H1 (cell line): ENCODE results near the gene PLXNA3. TPM values are rescaled to one million over a fixed set of nuclear protein-coding genes. Genes with fewer than 3 reads are reported as not detected.

Experiments used
- CTCF ChIA-PET: fragments of 300-600 bp; sonication (Branson Sonifier 250); formaldehyde crosslinking; loops from one replicate; lab custom pipeline; 2021; ENCODE audit not compliant: partially characterized antibody; lab: Charles Lee
- POLR2A ChIA-PET: fragments of 300-600 bp; sonication (Branson Sonifier 250); formaldehyde crosslinking; loops from one replicate; lab custom pipeline; 2021; ENCODE audit warnings: inconsistent platforms; ENCODE audit not compliant: partially characterized antibody; lab: Charles Lee
- DNase-seq, 2 experiments: peaks; one replicate each; pipeline versions ENCODE4 v3.0.0 to v3.0.0-alpha.2; 2010 to 2022; ENCODE audit warnings: low spot score in 2 of 2, low read depth in 1 of 2, mixed read lengths in 1 of 2
- FAIRE-seq: peaks from 2 replicates; lab custom pipeline; 2011; peaks lifted over from hg19 to GRCh38; lab: Jason Lieb, UNC
- H2AFZ ChIP-seq: 2 replicates; pipeline ENCODE4 v1.8.1; 2012; ENCODE audit warnings: low read length, inconsistent platforms
- H2AK5ac ChIP-seq: 2 replicates; pipeline ENCODE4 v1.6.1; 2013; ENCODE audit warnings: low read depth, low read length
- H2BK120ac ChIP-seq: replicated peaks from 2 replicates; pipeline ENCODE3; 2013; ENCODE audit warnings: low read depth, low read length, inconsistent platforms
- H2BK12ac ChIP-seq: 2 replicates; pipeline ENCODE4 v1.6.1; 2013; ENCODE audit warnings: low read depth, low read length
- H2BK15ac ChIP-seq: 2 replicates; pipeline ENCODE4 v1.6.1; 2013; ENCODE audit warnings: low read length
- H2BK20ac ChIP-seq: 2 replicates; pipeline ENCODE4 v1.6.1; 2013; ENCODE audit warnings: low read length
- H2BK5ac ChIP-seq: 2 replicates; pipeline ENCODE4 v1.6.1; 2013; ENCODE audit warnings: low read depth, low read length
- H3K14ac ChIP-seq: 2 replicates; pipeline ENCODE4 v1.6.1; 2013; ENCODE audit warnings: inconsistent platforms; ENCODE audit not compliant: insufficient read length
- H3K18ac ChIP-seq: 2 replicates; pipeline ENCODE4 v1.6.1; 2013; ENCODE audit warnings: low read length; ENCODE audit errors: extremely low read depth
- H3K23ac ChIP-seq: 2 replicates; pipeline ENCODE4 v1.6.1; 2013; ENCODE audit warnings: inconsistent platforms; ENCODE audit not compliant: insufficient read length
- H3K23me2 ChIP-seq: 2 replicates; pipeline ENCODE4 v1.6.1; 2013; ENCODE audit warnings: low read depth, low read length
- H3K27ac ChIP-seq: 2 replicates; pipeline ENCODE4 v1.6.1; 2011; ENCODE audit warnings: low read depth, low read length, inconsistent platforms
- H3K27me3 ChIP-seq, 4 experiments: replicated peaks in 1 of 4; 1 replicate in 1 of 4; 2 replicates in 3 of 4; pipeline versions ENCODE4 v1.6.1 to v1.8.1; 2011 to 2013; ENCODE audit warnings: low read length in 3 of 4, mild to moderate bottlenecking in 3 of 4, inconsistent platforms in 2 of 4, mixed read lengths in 2 of 4, moderate library complexity in 1 of 4; ENCODE audit not compliant: control insufficient read depth in 3 of 4, insufficient read depth in 3 of 4; ENCODE audit errors: extremely low read depth in 1 of 4
- H3K36me3 ChIP-seq, 4 experiments: 2 replicates each; pipeline versions ENCODE4 v1.6.1 to v1.8.1; 2011 to 2013; ENCODE audit warnings: mild to moderate bottlenecking in 4 of 4, low read length in 3 of 4, moderate library complexity in 2 of 4, control low read depth in 1 of 4, inconsistent platforms in 1 of 4; ENCODE audit not compliant: insufficient read depth in 4 of 4, control insufficient read depth in 2 of 4
- H3K4ac ChIP-seq: replicated peaks from 2 replicates; pipeline ENCODE3; 2013; ENCODE audit warnings: low read length, low read depth, mixed read lengths, inconsistent platforms; ENCODE audit not compliant: insufficient read length
- H3K4me1 ChIP-seq, 4 experiments: replicated peaks in 1 of 4; 1 replicate in 1 of 4; 2 replicates in 3 of 4; pipeline versions ENCODE4 v1.6.1 to v1.8.1; 2011 to 2013; ENCODE audit warnings: low read length in 3 of 4, inconsistent platforms in 2 of 4, mixed read lengths in 1 of 4; ENCODE audit not compliant: insufficient read depth in 4 of 4, control insufficient read depth in 3 of 4
- H3K4me2 ChIP-seq, 2 experiments: 2 replicates each; pipeline versions ENCODE4 v1.6.1 to v1.8.1; 2011 to 2013; ENCODE audit warnings: low read depth in 2 of 2, low read length in 2 of 2, control low read depth in 1 of 2, inconsistent platforms in 1 of 2, mild to moderate bottlenecking in 1 of 2; ENCODE audit not compliant: insufficient read depth in 1 of 2
- H3K4me3 ChIP-seq, 4 experiments: fragments of 200-600, 300-600 bp in 1 of 4; sonication (generic), shearing (Covaris generic), sonication (Bioruptor Twin) in 1 of 4; 2 replicates each; pipeline versions ENCODE4 v1.5.1 to v1.8.1; 2011 to 2016; ENCODE audit warnings: low read length in 4 of 4, low read depth in 3 of 4, control low read depth in 2 of 4, inconsistent platforms in 2 of 4, mild to moderate bottlenecking in 2 of 4, mixed read lengths in 1 of 4, moderate library complexity in 1 of 4; ENCODE audit not compliant: insufficient read depth in 2 of 4; ENCODE audit errors: extremely low read depth in 1 of 4
- H3K56ac ChIP-seq: replicated peaks from 2 replicates; pipeline ENCODE3; 2013; ENCODE audit warnings: low read depth, mild to moderate bottlenecking, mixed read lengths, low read length, inconsistent platforms; ENCODE audit not compliant: insufficient read length
- H3K79me1 ChIP-seq: 2 replicates; pipeline ENCODE4 v1.6.1; 2013; ENCODE audit warnings: low read depth, low read length, control low read depth
- H3K79me2 ChIP-seq, 2 experiments: 2 replicates each; pipeline versions ENCODE4 v1.6.1 to v1.8.1; 2012 to 2013; ENCODE audit warnings: low read length in 2 of 2, mild to moderate bottlenecking in 2 of 2, inconsistent platforms in 1 of 2; ENCODE audit not compliant: insufficient read depth in 2 of 2, control insufficient read depth in 1 of 2
- H3K9ac ChIP-seq, 4 experiments: replicated peaks in 1 of 4; 1 replicate in 1 of 4; 2 replicates in 3 of 4; pipeline versions ENCODE4 v1.6.1 to v1.8.1; 2011 to 2013; ENCODE audit warnings: low read depth in 3 of 4, low read length in 3 of 4, control low read depth in 2 of 4, mild to moderate bottlenecking in 2 of 4, moderate library complexity in 2 of 4, inconsistent platforms in 1 of 4; ENCODE audit errors: extremely low read depth in 1 of 4
- H3K9me3 ChIP-seq, 2 experiments: 2 replicates each; pipeline versions ENCODE4 v1.6.1 to v1.8.1; 2012 to 2013; ENCODE audit warnings: mild to moderate bottlenecking in 2 of 2, moderate library complexity in 2 of 2, control low read depth in 1 of 2, inconsistent platforms in 1 of 2, low read depth in 1 of 2, low read length in 1 of 2, mixed read lengths in 1 of 2; ENCODE audit not compliant: insufficient read depth in 2 of 2
- H4K20me1 ChIP-seq, 2 experiments: replicated peaks in 1 of 2; 2 replicates each; pipeline versions ENCODE3 to v1.8.1; 2011 to 2013; ENCODE audit warnings: inconsistent platforms in 2 of 2, low read length in 2 of 2, mild to moderate bottlenecking in 1 of 2; ENCODE audit not compliant: insufficient read depth in 2 of 2, control insufficient read depth in 1 of 2
- H4K5ac ChIP-seq: 2 replicates; pipeline ENCODE4 v1.6.1; 2013; ENCODE audit warnings: low read length, low read depth, mixed read lengths, inconsistent platforms; ENCODE audit not compliant: insufficient read length
- H4K8ac ChIP-seq: 2 replicates; pipeline ENCODE4 v1.8.0; 2013; ENCODE audit warnings: mild to moderate bottlenecking, moderate library complexity, low read length, inconsistent platforms; ENCODE audit not compliant: insufficient read depth; ENCODE audit errors: extremely low read depth
- H4K91ac ChIP-seq: replicated peaks from 2 replicates; pipeline ENCODE3; 2013; ENCODE audit warnings: low read length, mixed read lengths, inconsistent platforms; ENCODE audit not compliant: insufficient read length
- HDAC2 ChIP-seq, 2 experiments: fragments of 300-600 bp in 1 of 2; sonication (generic) in 1 of 2; IDR thresholded peaks; 2 replicates each; pipeline ENCODE4 v1.6.1; 2011 to 2012; ENCODE audit warnings: low read depth in 2 of 2, low read length in 2 of 2, mild to moderate bottlenecking in 2 of 2, moderate library complexity in 2 of 2, borderline replicate concordance in 1 of 2, inconsistent platforms in 1 of 2
- KDM4A ChIP-seq: IDR thresholded peaks from one replicate; pipeline ENCODE4 v1.7.1; 2012; ENCODE audit warnings: low read depth, mild to moderate bottlenecking, moderate library complexity, low read length, inconsistent platforms; ENCODE audit not compliant: severe bottlenecking
- NANOG ChIP-seq: IDR thresholded peaks from 2 replicates; pipeline ENCODE4 v1.6.1; 2011; ENCODE audit warnings: low read length, low read depth, mild to moderate bottlenecking, inconsistent platforms; ENCODE audit not compliant: insufficient read depth, poor library complexity, severe bottlenecking
- RFX5 ChIP-seq: IDR thresholded peaks from 2 replicates; pipeline ENCODE4 v1.6.1; 2011; ENCODE audit warnings: low read depth, low read length, improper control_type of control experiment, borderline replicate concordance
- YY1 ChIP-seq: IDR thresholded peaks from 2 replicates; pipeline ENCODE4 v1.6.1; 2011; ENCODE audit warnings: low read depth, mild to moderate bottlenecking, low read length
- WGBS, 2 experiments: shearing (Covaris generic) in 1 of 2; methylation state at CpG; one replicate each; pipeline versions ENCODE4 v1.1.6 to v1.1.7; 2013 to 2015; ENCODE audit warnings: low lambda C conversion rate in 2 of 2, mixed read lengths in 2 of 2, inconsistent platforms in 1 of 2, low coverage in 1 of 2, missing lambda C conversion rate in 1 of 2; ENCODE audit not compliant: insufficient replicate concordance in 2 of 2, insufficient coverage in 1 of 2, insufficient read length in 1 of 2; ENCODE audit errors: extremely low coverage in 1 of 2, missing lambda C conversion rate in 1 of 2; 5-methylcytosine and 5-hydroxymethylcytosine counted together
- polyA plus RNA-seq, 7 experiments: library from polyadenylated mRNA; depleted of rRNA in 3 of 7; stranded (reverse) in 5 of 7; unstranded in 2 of 7; fragments of >200 nt in 5 of 7; fragments of 200-250 nt in 2 of 7; gene quantifications; 1 replicate in 5 of 7; 2 replicates in 1 of 7; 4 replicates in 1 of 7; pipeline versions ENCODE4 v1.2.1 to v1.2.3, GENCODE V29; 2011 to 2013; ENCODE audit warnings: missing spikeins in 2 of 7, mixed read lengths in 2 of 7
- total RNA-seq: library from RNA; stranded (reverse); fragmentation: NEBNext Ultra II Directional; extraction: Animal tissue kit (Norgen Biotek cat#: 25700); gene quantifications from 2 replicates; pipeline ENCODE4 v1.2.1, GENCODE V29; 2021

The PLXNA3 gene
- total and polyA plus RNA-seq, 2 of the 8 experiments (the other 6 are each of a cell fraction or from before 2014, with no cell fraction given): 10.7 to 18.2 TPM

- H3K4me3 ChIP-seq: no peak overlapping the region
- no peak overlapping the region for H2BK12ac ChIP-seq
- no peak overlapping the region for H4K8ac ChIP-seq
- H3K9ac ChIP-seq: no peak overlapping the region
- no peak overlapping the region for H3K18ac ChIP-seq
- no peak overlapping the region for H2AFZ ChIP-seq
- peaks cover 0 to 5% (median under 1%) of the 10 kb centered on the region in 4 experiments; a peak in 3 of 7 replicates for H3K4me1 ChIP-seq
- TF ChIP-seq RFX5 (no peak), NANOG (no peak), KDM4A (no peak), YY1 (no peak), HDAC2 (IDR thresholded peaks at IDR 0.05; ENCODE audit: borderline replicate concordance in 1 of 2, low read depth in 2 of 2, low read length in 2 of 2) (no peak)
- no peak overlapping the region for H4K5ac ChIP-seq
- ChIA-PET POLR2A (interaction anchor here (1.7 kb wide), 1 partner anchor 87 kb away, joined by 6 read pairs; no protein-coding TSS in a partner anchor), CTCF (interaction anchor here (0.6 to 2.3 kb wide), 8 partner anchors 12 to 101 kb away, joined by 3 to 8 read pairs (median 3); no protein-coding TSS in a partner anchor)
- FAIRE-seq: no peak
- WGBS, 2 experiments: 83% methylated on average over 11 of the region's 16 CpGs; no CpG with 5 or more reads in 1 of the 2 experiments
- H2BK20ac ChIP-seq: no peak overlapping the region
- no peak for DNase-seq
- H4K91ac ChIP-seq: no peak overlapping the region
- H3K23me2 ChIP-seq: no peaks in the 10 kb centered on the region; the same call in 1 of the 2 replicates
- no peak overlapping the region for H2AK5ac ChIP-seq
- H4K20me1 ChIP-seq: peaks cover under 1 to 2% of the 10 kb centered on the region in 2 experiments
- no peak overlapping the region for H3K14ac ChIP-seq
- H2BK5ac ChIP-seq: no peak overlapping the region
- no peak overlapping the region for H3K23ac ChIP-seq
- no peaks in the 10 kb centered on the region for H3K79me1 ChIP-seq
- H3K4me2 ChIP-seq: no peak overlapping the region; a peak in 1 of 4 replicates
- no peak overlapping the region for H3K4ac ChIP-seq
- peaks cover 0 to 13% (median 0%) of the 10 kb centered on the region in 4 experiments; a peak in 2 of 8 replicates for H3K36me3 ChIP-seq
- H3K27me3 ChIP-seq: no peaks in the 10 kb centered on the region; a peak in 1 of 7 replicates
- no peak overlapping the region for H3K56ac ChIP-seq
- no peak overlapping the region for H2BK15ac ChIP-seq
- no peak overlapping the region for H3K27ac ChIP-seq
- H2BK120ac ChIP-seq: no peak overlapping the region
- H3K9me3 ChIP-seq: no peaks in the 10 kb centered on the region
- no peaks in the 10 kb centered on the region for H3K79me2 ChIP-seq
These were observed 26.4 kb downstream of the PLXNA3 start for GRCh38 chrX:154484255-154485149.
